ENCODE results near the gene GFRA3.

- TF ChIP-seq CTCF (IDR thresholded peaks at IDR 0.05 in 8 of 11, conservative IDR thresholded peaks at IDR 0.05 in 3 of 11) = no peak
- TF ChIP-seq POLR2AphosphoS5 (IDR thresholded peaks at IDR 0.05) = no peak
These were observed 12.8 kb upstream of the GFRA3 start for GRCh38 chr5:138287246-138287645.

Data from spleen (tissue), 7 donors.